PFSK-1 (cell line): ENCODE measurements around the gene DCLRE1B.

Experiments
- FOXP2 ChIP-seq: optimal IDR thresholded peaks from 2 replicates; pipeline ENCODE3; 2011; ENCODE audit warnings: borderline replicate concordance, control low read depth, inconsistent platforms; ENCODE audit not compliant: insufficient read depth; ENCODE audit errors: extremely low read length, extremely low read depth
- POLR2AphosphoS5 ChIP-seq: IDR thresholded peaks from 2 replicates; pipeline ENCODE4 v1.6.1; 2012; ENCODE audit warnings: low read depth, mild to moderate bottlenecking, control low read depth, low read length, moderate library complexity
- TAF1 ChIP-seq: IDR thresholded peaks from 2 replicates; pipeline ENCODE4 v1.6.1; 2012; ENCODE audit warnings: low read length, control low read depth, borderline replicate concordance; ENCODE audit not compliant: insufficient read depth
- TF ChIP-seq, protein P1 (sequence below), 2 experiments: IDR thresholded peaks; 2 replicates each; pipeline versions ENCODE4 v1.6.1 to v1.8.0; 2011 to 2012; ENCODE audit warnings: low read depth in 2 of 2, low read length in 2 of 2, control low read depth in 1 of 2, inconsistent platforms in 1 of 2, mild to moderate bottlenecking in 1 of 2, moderate library complexity in 1 of 2; ENCODE audit not compliant: insufficient read depth in 1 of 2

DNA sequence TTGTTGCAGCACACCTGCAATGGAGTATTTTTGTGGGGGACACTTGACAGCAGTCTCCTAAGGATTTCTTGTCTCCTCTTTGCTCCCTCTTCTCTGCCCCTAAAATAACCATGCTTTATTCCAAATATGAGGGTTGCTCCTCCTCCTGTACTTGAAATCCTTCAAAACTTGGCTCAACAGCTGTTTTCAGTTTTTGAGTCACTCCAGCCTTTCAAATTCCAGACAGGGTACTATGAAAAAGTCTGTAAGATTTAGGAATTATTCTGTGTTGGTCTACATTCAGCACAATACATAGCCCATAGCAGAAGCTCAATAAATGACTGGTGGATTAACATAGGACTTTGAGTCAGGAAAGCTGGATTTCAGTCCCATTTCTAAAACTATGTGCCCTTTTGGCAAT lies 6.0 kb upstream of the DCLRE1B start:
- no peak for TF ChIP-seq TAF1
- TF ChIP-seq POLR2AphosphoS5 = no peak
- TF ChIP-seq, protein P1, sequence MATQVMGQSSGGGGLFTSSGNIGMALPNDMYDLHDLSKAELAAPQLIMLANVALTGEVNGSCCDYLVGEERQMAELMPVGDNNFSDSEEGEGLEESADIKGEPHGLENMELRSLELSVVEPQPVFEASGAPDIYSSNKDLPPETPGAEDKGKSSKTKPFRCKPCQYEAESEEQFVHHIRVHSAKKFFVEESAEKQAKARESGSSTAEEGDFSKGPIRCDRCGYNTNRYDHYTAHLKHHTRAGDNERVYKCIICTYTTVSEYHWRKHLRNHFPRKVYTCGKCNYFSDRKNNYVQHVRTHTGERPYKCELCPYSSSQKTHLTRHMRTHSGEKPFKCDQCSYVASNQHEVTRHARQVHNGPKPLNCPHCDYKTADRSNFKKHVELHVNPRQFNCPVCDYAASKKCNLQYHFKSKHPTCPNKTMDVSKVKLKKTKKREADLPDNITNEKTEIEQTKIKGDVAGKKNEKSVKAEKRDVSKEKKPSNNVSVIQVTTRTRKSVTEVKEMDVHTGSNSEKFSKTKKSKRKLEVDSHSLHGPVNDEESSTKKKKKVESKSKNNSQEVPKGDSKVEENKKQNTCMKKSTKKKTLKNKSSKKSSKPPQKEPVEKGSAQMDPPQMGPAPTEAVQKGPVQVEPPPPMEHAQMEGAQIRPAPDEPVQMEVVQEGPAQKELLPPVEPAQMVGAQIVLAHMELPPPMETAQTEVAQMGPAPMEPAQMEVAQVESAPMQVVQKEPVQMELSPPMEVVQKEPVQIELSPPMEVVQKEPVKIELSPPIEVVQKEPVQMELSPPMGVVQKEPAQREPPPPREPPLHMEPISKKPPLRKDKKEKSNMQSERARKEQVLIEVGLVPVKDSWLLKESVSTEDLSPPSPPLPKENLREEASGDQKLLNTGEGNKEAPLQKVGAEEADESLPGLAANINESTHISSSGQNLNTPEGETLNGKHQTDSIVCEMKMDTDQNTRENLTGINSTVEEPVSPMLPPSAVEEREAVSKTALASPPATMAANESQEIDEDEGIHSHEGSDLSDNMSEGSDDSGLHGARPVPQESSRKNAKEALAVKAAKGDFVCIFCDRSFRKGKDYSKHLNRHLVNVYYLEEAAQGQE (IDR thresholded peaks at IDR 0.05; ENCODE audit: insufficient read depth in 1 of 2, low read depth in 2 of 2, low read length in 2 of 2) = no peak
- TF ChIP-seq FOXP2 = no peak
